Measurements from ENCODE around the gene MAPK1. TPM values are rescaled to one million over a fixed set of nuclear protein-coding genes. Genes with fewer than 3 reads are reported as not detected.

The MAPK1 gene
- total RNA-seq, 1 experiment from 2014 or later = 90.3 TPM

DNA sequence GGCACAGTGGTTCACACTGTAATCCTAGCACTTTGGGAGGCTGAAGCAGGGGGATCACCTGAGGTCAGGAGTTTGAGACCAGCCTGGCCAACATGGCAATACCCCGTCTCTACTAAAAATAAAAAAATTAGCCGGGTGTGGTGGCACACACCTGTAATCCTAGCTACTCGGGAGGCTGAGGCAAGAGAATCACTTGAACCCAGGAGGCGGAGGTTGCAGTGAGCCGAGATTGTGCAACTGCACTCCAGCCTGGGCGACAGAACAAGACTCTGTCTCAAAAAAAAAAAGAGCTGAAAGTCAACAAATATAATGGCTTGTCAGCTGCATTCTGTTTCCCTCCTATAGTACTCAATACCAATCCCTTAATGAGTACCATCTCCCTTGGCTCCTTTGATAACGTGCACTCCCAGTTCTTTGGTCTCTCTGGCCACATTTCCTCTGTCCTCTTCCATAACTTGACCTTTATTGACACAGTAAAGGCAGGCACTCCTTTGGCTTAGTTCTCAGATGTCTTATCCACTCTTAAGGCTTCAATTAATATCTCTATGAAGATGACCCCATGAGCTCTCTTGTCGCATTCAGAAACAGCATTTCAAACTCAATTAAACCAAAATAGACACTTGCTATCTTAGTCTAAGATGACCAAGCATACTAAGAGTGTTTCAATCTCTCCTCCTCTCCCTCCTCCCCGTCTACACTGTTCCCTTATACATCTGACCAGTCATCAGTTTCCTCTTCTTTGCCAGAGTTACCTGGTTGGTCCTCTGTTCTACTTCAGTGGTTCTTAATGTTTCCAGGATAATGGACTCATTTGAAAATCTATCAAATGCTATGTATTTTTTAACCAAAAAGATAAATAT, 4.8 kb downstream of the MAPK1 start:
- Histone ChIP-seq H4K5ac (ENCODE audit: insufficient read length, low read depth, low read length) (no peak overlapping the region), H4K91ac (ENCODE audit: insufficient read length, low read depth, low read length) (no peak overlapping the region), H3K4ac (ENCODE audit: low read depth, low read length) (no peak overlapping the region), H2BK15ac (ENCODE audit: low read depth, low read length) (no peak overlapping the region), H3K4me2 (ENCODE audit: insufficient read depth, insufficient read length, low read length) (no peak overlapping the region), H3K18ac (ENCODE audit: insufficient read length, low read depth, low read length) (no peak overlapping the region), H3T11ph (ENCODE audit: low read length) (no peak overlapping the region), H2BK20ac (ENCODE audit: low read depth, low read length, poor library complexity, severe bottlenecking) (no peak overlapping the region), H2AK5ac (ENCODE audit: insufficient read length, low read length) (no peak overlapping the region), H3K27ac (ENCODE audit: insufficient read length, low read depth, low read length) (no peak overlapping the region), H3K14ac (ENCODE audit: insufficient read depth, low read length) (no peak overlapping the region), H3K79me1 (ENCODE audit: insufficient read depth, low read depth, low read length, poor library complexity, severe bottlenecking) (peaks cover 9% of the 10 kb centered on the region), H2BK12ac (ENCODE audit: insufficient read length, low read depth, low read length) (no peak overlapping the region), H4K8ac (replicated peaks; ENCODE audit: insufficient read length, low read depth, low read length) (no peak overlapping the region), H3K27me3 (ENCODE audit: insufficient read depth, low read length) (no peaks in the 10 kb centered on the region), H3K56ac (ENCODE audit: insufficient read length, low read depth, low read length) (no peak overlapping the region), H2BK120ac (ENCODE audit: low read depth, low read length, poor library complexity, severe bottlenecking) (no peak overlapping the region), H3K79me2 (ENCODE audit: insufficient read depth, low read length) (peaks cover 70% of the 10 kb centered on the region; the same call in 1 of the 2 replicates), H3K23ac (ENCODE audit: insufficient read length, low read depth, low read length) (no peak overlapping the region), H2AFZ (ENCODE audit: low read length) (no peak overlapping the region), H3K9me3 (ENCODE audit: control insufficient read depth, low read depth, low read length) (no peaks in the 10 kb centered on the region), H2BK5ac (ENCODE audit: insufficient read length, low read length) (no peak overlapping the region), H3K23me2 (ENCODE audit: insufficient read length, low read depth, low read length, poor library complexity, severe bottlenecking) (no peaks in the 10 kb centered on the region), H3K9ac (ENCODE audit: extremely low read depth, insufficient read length, low read length) (no peak overlapping the region), H4K20me1 (ENCODE audit: control insufficient read depth, insufficient read depth, insufficient read length) (no peaks in the 10 kb centered on the region), H3K4me1 (ENCODE audit: insufficient read depth, low read length) (peaks cover 8% of the 10 kb centered on the region)
- Mint-ChIP-seq H3K36me3 (ENCODE audit: insufficient read depth in 1 of 3, low read depth in 3 of 3) (peaks cover 0 to 6% (median 4%) of the 10 kb centered on the region in 3 experiments; a peak in 4 of 7 replicates), H3K27me3 (ENCODE audit: low read depth) (no peaks in the 10 kb centered on the region), H3K4me1 (peaks cover 60 to 70% of the 10 kb centered on the region in 2 experiments), H3K4me3 (no peak overlapping the region), H3K9me3 (no peaks in the 10 kb centered on the region), H3K27ac (peak overlapping the region in 1 of 3 experiments; percentile 24; a peak in 1 of 7 replicates)
- WGBS (ENCODE audit: extremely low coverage, insufficient read length, low lambda C conversion rate) = no CpG with 5 or more reads among the region's 9 CpGs
- no peak for DNase-seq
- no peak for TF ChIP-seq CTCF (conservative IDR thresholded peaks at IDR 0.05)

All from H9 (cell line).